SK-N-MC (cell line): ENCODE data around the gene CDC45.

ENCODE experiments used
- EZH2 ChIP-seq: fragments of 200-600 bp; sonication (generic); IDR thresholded peaks from one replicate; pipeline ENCODE4 v1.6.1; 2017; ENCODE audit warnings: antibody characterized with exemption
- POLR2AphosphoS5 ChIP-seq: IDR thresholded peaks from 2 replicates; pipeline ENCODE4 v1.6.1; 2012; ENCODE audit warnings: mild to moderate bottlenecking, low read depth, low read length, borderline replicate concordance

DNA sequence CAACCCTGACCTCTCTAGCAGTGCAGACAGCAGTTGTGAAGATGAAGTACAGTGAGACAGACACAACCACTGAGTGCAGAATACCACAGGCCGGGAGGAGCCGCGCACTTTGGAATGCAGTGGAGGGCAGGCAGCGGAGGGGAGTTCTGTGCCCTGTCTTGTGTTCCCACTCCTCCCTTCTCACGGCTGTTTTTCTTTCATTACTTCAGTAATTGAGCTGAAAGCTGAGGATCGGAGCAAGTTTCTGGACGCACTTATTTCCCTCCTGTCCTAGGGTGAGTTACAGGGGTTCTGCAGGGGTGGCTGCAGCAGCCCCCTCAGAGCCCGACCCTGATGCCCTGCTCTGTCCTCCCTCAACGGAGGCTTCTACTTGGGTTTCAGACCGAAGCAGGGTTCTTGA is 38.9 kb downstream of the CDC45 start:
- TF ChIP-seq EZH2 (no peak), POLR2AphosphoS5 (no peak)
